T-cell (primary cell): Measurements from ENCODE around the gene TARBP1. TPM values are rescaled to one million over a fixed set of nuclear protein-coding genes. Genes with fewer than 3 reads are reported as not detected.

Source experiments
- ATAC-seq, 4 experiments: fragments of 200-7000 bp in 3 of 4; fragments of 150-1000 bp in 1 of 4; cut with Tn5 transposase; replicated peaks in 1 of 4; 1 replicate in 3 of 4; 2 replicates in 1 of 4; pipeline ENCODE4 v1.10.0; 2021; ENCODE audit warnings: moderate library complexity in 3 of 4, mild to moderate bottlenecking in 2 of 4, moderate number of reproducible peaks in 1 of 4
- CTCF ChIA-PET, 2 donors: fragments of 300-600 bp; sonication (Branson Sonifier 250); formaldehyde crosslinking; loops; one replicate each; lab custom pipeline; 2022; ENCODE audit warnings: antibody characterized with exemption in 2 of 2; lab: Charles Lee
- POLR2A ChIA-PET, 2 donors: fragments of 300-600 bp; sonication (Branson Sonifier 250); formaldehyde crosslinking; loops; one replicate each; lab custom pipeline; 2022; ENCODE audit warnings: antibody characterized with exemption in 2 of 2; lab: Charles Lee
- DNase-seq, 35 experiments: peaks; one replicate each; pipeline versions ENCODE4 v3.0.0 to v3.0.0-alpha.2; 2013 to 2023
- H3K27ac ChIP-seq: one replicate; pipeline ENCODE4 v1.5.1; 2013; ENCODE audit warnings: low read length
- H3K27me3 ChIP-seq, 2 experiments: replicated peaks in 1 of 2; 1 replicate in 1 of 2; 2 replicates in 1 of 2; pipeline versions ENCODE4 v1.6.1 to v1.7.0; 2013; ENCODE audit warnings: low read length in 1 of 2, mixed read lengths in 1 of 2; ENCODE audit not compliant: control insufficient read depth in 2 of 2, insufficient read depth in 2 of 2; ENCODE audit errors: extremely low read depth in 1 of 2
- H3K36me3 ChIP-seq, 2 donors: 1 replicate in 1 of 2; 2 replicates in 1 of 2; pipeline versions ENCODE4 v1.6.1 to v1.7.0; 2013; ENCODE audit warnings: low read length in 1 of 2; ENCODE audit not compliant: control insufficient read depth in 2 of 2, insufficient read depth in 1 of 2; ENCODE audit errors: extremely low read depth in 1 of 2
- H3K4me1 ChIP-seq, 2 experiments: 1 replicate in 1 of 2; 2 replicates in 1 of 2; pipeline versions ENCODE4 v1.6.1 to v1.7.0; 2013; ENCODE audit warnings: low read length in 2 of 2, mixed read lengths in 1 of 2; ENCODE audit not compliant: insufficient read depth in 2 of 2, control insufficient read depth in 1 of 2; ENCODE audit errors: extremely low read depth in 1 of 2
- H3K4me3 ChIP-seq, 2 donors: 1 replicate in 1 of 2; 2 replicates in 1 of 2; pipeline versions ENCODE4 v1.5.1 to v1.7.0; 2013; ENCODE audit warnings: mild to moderate bottlenecking in 2 of 2, low read length in 1 of 2, moderate library complexity in 1 of 2; ENCODE audit not compliant: control insufficient read depth in 1 of 2; ENCODE audit errors: extremely low read depth in 1 of 2
- H3K9me3 ChIP-seq: 2 replicates; pipeline ENCODE4 v1.7.0; 2013
- H3K27ac Mint-ChIP-seq, 2 donors: one replicate each; pipeline ENCODE4 v1.8.0; 2020 to 2021; ENCODE audit warnings: mild to moderate bottlenecking in 2 of 2, mixed read lengths in 2 of 2
- H3K27me3 Mint-ChIP-seq, 2 donors: one replicate each; pipeline ENCODE4 v1.8.0; 2021 to 2022; ENCODE audit warnings: mixed read lengths in 2 of 2
- H3K36me3 Mint-ChIP-seq: one replicate; pipeline ENCODE4 v1.8.0; 2021; ENCODE audit warnings: mixed read lengths
- H3K4me1 Mint-ChIP-seq, 3 donors: one replicate each; pipeline ENCODE4 v1.8.0; 2020 to 2022; ENCODE audit warnings: mixed read lengths in 3 of 3, mild to moderate bottlenecking in 1 of 3
- H3K4me3 Mint-ChIP-seq, 3 donors: one replicate each; pipeline ENCODE4 v1.8.0; 2020 to 2022; ENCODE audit warnings: mild to moderate bottlenecking in 3 of 3, mixed read lengths in 3 of 3, moderate library complexity in 3 of 3
- H3K9me3 Mint-ChIP-seq, 3 donors: one replicate each; pipeline ENCODE4 v1.8.0; 2020 to 2022; ENCODE audit warnings: mixed read lengths in 3 of 3
- WGBS: methylation state at CpG from one replicate; pipeline ENCODE4 v1.1.5; 2013; ENCODE audit warnings: missing lambda C conversion rate; ENCODE audit not compliant: insufficient coverage; 5-methylcytosine and 5-hydroxymethylcytosine counted together
- total RNA-seq, 35 experiments: library from RNA in 6 of 35; stranded (reverse) in 6 of 35; fragments of 120-200 nt in 1 of 35; gene quantifications; one replicate each; pipeline versions ENCODE4 v1.2.1 to v1.2.4 and lab custom pipeline; 2013 to 2026

TARBP1 gene
- total RNA-seq, 5 donors from 2014 or later (not counting 1 experiment from before 2014, with no cell fraction given): 33.9 to 60.7 (median 40.6) TPM

DNA sequence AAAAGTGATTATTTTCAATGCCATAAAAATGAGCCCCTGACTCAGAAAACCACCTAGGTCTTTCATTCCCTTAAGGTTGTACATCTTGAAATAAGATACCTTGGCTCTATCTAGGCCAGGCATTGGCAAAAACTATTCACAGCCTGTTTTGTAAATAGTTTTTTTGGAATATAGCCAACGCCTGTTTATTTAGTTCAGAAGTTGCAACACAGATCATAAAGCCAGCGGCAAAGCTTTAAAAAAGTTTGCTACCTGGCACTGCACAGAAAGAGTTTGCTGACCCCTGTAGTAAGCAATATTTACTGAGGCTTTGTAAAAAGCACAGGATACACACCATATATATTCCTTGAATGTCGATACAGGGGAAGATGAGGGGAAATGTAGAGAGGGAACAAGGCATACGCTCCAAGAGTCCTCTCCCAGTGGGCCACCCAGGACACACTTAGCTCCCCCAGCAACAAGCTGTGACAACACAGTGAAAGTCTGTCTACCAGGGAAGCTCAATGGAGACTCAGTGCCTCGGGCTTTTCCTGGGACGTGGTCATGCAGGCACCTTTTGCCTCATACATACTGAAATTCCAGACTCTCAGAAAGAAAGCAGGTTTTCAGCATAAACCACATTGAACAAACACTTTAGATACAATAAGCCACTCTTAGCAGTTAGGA is 20.5 kb downstream of the TARBP1 start:
- no peak overlapping the region for H3K4me3 Mint-ChIP-seq
- no peaks in the 10 kb centered on the region for H3K27me3 ChIP-seq
- no peak overlapping the region for H3K27ac Mint-ChIP-seq
- CTCF ChIA-PET: no interaction called here
- ATAC-seq (no peak), DNase-seq (no peak)
- H3K27me3 Mint-ChIP-seq: no peaks in the 10 kb centered on the region
- no peaks in the 10 kb centered on the region for H3K9me3 Mint-ChIP-seq
- peaks cover 42% of the 10 kb centered on the region for H3K36me3 Mint-ChIP-seq
- H3K4me1 ChIP-seq: no peaks in the 10 kb centered on the region
- H3K27ac ChIP-seq: no peak overlapping the region
- H3K4me3 ChIP-seq: no peak overlapping the region
- H3K4me1 Mint-ChIP-seq: no peaks in the 10 kb centered on the region
- H3K9me3 ChIP-seq: no peaks in the 10 kb centered on the region
- peaks cover 0 to 26% of the 10 kb centered on the region in 2 donors for H3K36me3 ChIP-seq
- 80% methylated on average over 1 of the region's 6 CpGs for WGBS
- POLR2A ChIA-PET: interaction anchor here in 1 of 2 donors (0.6 to 1.0 kb wide), 2 partner anchors 22 to 60 kb away, joined by 3 to 4 read pairs; no protein-coding TSS in a partner anchor

DNA sequence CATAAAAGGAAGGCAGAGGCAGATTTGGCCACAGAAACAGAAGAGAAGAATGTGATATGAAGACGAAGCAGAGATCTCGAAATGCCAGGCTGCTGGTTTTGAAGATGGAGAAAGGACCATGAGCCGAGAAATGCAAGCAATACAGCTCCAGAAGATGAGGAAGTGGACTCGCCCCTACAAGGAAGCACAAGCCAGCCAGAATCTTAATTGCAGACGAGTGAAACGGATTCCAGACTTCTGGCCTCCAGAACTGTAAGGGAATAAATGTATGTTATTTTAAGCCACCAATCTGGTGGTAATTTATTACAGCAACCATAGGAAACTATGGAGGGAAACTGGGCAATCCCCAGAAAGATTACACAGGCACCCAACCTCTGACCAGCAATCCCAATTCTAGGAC is 24.1 kb downstream of the TARBP1 start:
- WGBS: 97% methylated on average over 5 of the region's 6 CpGs
- ChIA-PET CTCF (no interaction called here), POLR2A (no interaction called here)
- peaks cover 0 to 24% of the 10 kb centered on the region in 2 donors for H3K36me3 ChIP-seq
- no peaks in the 10 kb centered on the region for H3K4me1 Mint-ChIP-seq
- H3K4me1 ChIP-seq: no peaks in the 10 kb centered on the region
- no peak for ATAC-seq
- H3K27me3 Mint-ChIP-seq: no peaks in the 10 kb centered on the region
- no peaks in the 10 kb centered on the region for H3K9me3 Mint-ChIP-seq
- H3K9me3 ChIP-seq: no peaks in the 10 kb centered on the region
- no peak overlapping the region for H3K27ac ChIP-seq
- H3K36me3 Mint-ChIP-seq: peaks cover 36% of the 10 kb centered on the region
- no peak for DNase-seq
- no peak overlapping the region for H3K4me3 ChIP-seq
- H3K27me3 ChIP-seq: no peaks in the 10 kb centered on the region
- no peak overlapping the region for H3K27ac Mint-ChIP-seq
- H3K4me3 Mint-ChIP-seq: no peak overlapping the region

DNA sequence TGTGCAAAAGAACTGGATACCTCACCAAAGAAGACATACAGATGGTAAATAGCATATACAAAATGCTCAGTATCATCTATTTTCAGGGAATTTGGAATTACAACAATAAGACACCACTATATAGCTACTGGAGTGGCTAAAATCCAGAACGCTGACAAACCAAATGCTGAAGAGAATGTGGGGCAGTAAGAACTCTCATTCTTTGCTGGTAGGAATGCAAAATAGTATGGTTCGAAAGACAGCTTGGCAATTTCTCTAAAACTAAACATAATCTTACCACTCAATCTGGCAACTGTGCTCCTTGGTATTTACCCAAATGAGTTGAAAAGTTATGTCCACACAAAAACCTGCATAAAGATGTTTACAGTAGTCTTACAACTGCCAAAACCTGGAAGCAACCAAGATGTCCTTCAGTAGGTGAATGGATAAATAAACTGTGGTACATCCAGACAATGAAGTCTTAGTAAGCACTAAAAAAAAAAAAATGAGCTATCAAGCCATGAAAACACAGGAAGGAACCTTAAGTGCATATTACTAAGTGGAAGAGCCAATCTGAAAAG is 26.5 kb downstream of the TARBP1 start:
- no peak overlapping the region for H3K27ac Mint-ChIP-seq
- no peak for ATAC-seq
- CTCF ChIA-PET: no interaction called here

DNA sequence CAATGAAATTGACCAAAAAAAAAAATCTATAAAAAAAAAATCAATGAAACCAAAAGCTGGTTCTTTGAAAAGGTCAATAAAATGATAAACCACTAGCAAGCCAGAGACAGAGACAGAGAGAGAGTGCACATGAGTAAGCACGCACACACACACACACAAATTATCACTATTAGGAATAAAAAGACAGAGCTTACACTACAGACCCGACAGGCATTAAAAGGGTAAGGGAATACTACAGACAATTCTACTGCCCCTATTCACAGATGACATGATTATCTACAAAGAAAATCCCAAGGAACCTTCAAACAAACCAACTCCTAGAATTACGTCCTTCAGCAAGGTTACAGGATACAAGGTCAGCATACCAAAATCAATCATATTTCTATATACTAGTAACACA is 38.6 kb downstream of the TARBP1 start:
- no peak for ATAC-seq
- Mint-ChIP-seq H3K27ac (no peak overlapping the region), H3K9me3 (peaks cover 4 to 9% (median 6%) of the 10 kb centered on the region in 3 donors), H3K4me1 (peaks cover 0 to 2% (median 0%) of the 10 kb centered on the region in 3 donors), H3K27me3 (no peaks in the 10 kb centered on the region), H3K36me3 (peaks cover 80% of the 10 kb centered on the region), H3K4me3 (no peak overlapping the region)
- CTCF ChIA-PET: no interaction called here
- no peak overlapping the region for H3K27ac ChIP-seq
- no peaks in the 10 kb centered on the region for H3K4me1 ChIP-seq
- no peaks in the 10 kb centered on the region for H3K27me3 ChIP-seq
- WGBS: 100% methylated on average over 2 of the region's 3 CpGs
- H3K4me3 ChIP-seq: no peak overlapping the region
- POLR2A ChIA-PET: interaction anchor here in 1 of 2 donors (0.6 kb wide), 1 partner anchor 28 kb away, joined by 5 read pairs; no protein-coding TSS in a partner anchor
- H3K9me3 ChIP-seq: no peaks in the 10 kb centered on the region
- DNase-seq: no peak
- H3K36me3 ChIP-seq: peaks cover 0 to 30% of the 10 kb centered on the region in 2 donors

More for the DNA sequence above, 26.5 kb downstream of the TARBP1 start:
- no peaks in the 10 kb centered on the region for H3K4me1 ChIP-seq
- H3K27me3 Mint-ChIP-seq: no peaks in the 10 kb centered on the region
- no peak overlapping the region for H3K4me3 ChIP-seq
- H3K9me3 ChIP-seq: no peaks in the 10 kb centered on the region
- no peak overlapping the region for H3K27ac ChIP-seq
- peaks cover 0 to 27% of the 10 kb centered on the region in 2 donors for H3K36me3 ChIP-seq
- WGBS: no CpG with 5 or more reads among the region's 2 CpGs
- POLR2A ChIA-PET: no interaction called here
- H3K9me3 Mint-ChIP-seq: no peaks in the 10 kb centered on the region
- H3K4me3 Mint-ChIP-seq: no peak overlapping the region
- H3K27me3 ChIP-seq: no peaks in the 10 kb centered on the region
- no peaks in the 10 kb centered on the region for H3K4me1 Mint-ChIP-seq
- no peak for DNase-seq
- peaks cover 49% of the 10 kb centered on the region for H3K36me3 Mint-ChIP-seq

DNA sequence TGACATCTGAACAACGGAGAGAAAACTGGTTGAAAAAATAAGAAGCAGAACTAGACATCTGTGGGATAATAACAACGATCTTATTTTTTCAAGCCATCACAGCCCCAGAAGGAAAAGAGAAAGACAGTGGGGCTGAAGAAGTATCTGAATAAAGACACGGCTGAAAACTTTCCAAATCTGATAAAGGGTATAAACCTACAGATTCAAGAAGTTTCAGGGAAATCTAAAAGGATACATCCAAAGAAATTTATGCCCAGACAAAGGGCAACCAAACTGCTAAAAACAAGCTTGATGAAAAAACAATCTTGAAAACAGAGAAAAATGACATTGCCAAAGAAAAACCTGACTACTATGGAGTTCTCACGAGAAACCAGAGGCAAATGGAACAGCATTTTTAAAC is 40.4 kb downstream of the TARBP1 start:
- ChIA-PET POLR2A (no interaction called here), CTCF (interaction anchor here in 1 of 2 donors (0.7 kb wide), 1 partner anchor 342 kb away, joined by 3 read pairs; no protein-coding TSS in a partner anchor)
- Histone ChIP-seq H3K27ac (no peak overlapping the region), H3K27me3 (no peaks in the 10 kb centered on the region), H3K4me1 (no peaks in the 10 kb centered on the region), H3K9me3 (no peaks in the 10 kb centered on the region), H3K36me3 (peaks cover 0 to 25% of the 10 kb centered on the region in 2 donors), H3K4me3 (no peak overlapping the region)
- H3K27ac Mint-ChIP-seq: no peak overlapping the region
- no peak overlapping the region for H3K4me3 Mint-ChIP-seq
- H3K4me1 Mint-ChIP-seq: peaks cover 0 to 2% (median 0%) of the 10 kb centered on the region in 3 donors
- DNase-seq (no peak), ATAC-seq (no peak)
- H3K27me3 Mint-ChIP-seq: no peaks in the 10 kb centered on the region
- H3K9me3 Mint-ChIP-seq: peaks cover 4 to 9% (median 6%) of the 10 kb centered on the region in 3 donors
- peaks cover 77% of the 10 kb centered on the region for H3K36me3 Mint-ChIP-seq
- WGBS: no CpG with 5 or more reads among the region's 4 CpGs

DNA sequence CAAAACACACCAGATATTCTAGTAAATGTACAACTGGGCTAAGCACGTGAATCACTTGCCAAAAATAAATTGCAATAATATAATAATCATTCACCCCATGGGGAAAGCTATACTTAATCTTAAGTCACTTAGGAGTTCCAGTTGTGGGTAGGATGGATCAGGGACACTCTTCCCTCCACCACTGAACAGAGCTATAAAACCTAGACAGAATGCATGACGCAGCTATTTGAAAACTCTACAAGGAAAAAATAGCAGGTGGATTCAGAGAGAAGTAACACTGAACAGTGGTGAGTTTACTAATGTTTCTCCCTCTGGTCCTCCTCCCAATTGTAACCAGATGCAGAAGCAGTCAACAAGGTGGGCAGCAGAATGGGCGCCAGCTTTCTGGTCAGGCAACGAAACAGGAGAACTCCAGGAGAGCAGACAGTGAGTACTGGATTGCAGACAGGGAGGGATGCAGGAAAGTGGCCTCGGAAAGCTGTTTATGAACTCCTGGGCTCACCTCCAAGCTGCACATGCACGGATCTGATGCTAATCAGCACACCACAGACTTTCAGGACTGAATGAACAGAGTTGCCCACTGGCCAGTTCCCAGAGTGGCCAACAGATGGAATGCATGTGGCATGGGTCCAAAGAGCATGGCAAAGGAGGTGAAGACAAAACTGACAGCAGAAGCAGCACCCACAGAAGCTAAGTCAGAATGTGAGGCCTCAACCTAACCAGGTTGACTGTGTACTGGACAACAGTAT is 41.4 kb downstream of the TARBP1 start:
- Mint-ChIP-seq H3K4me3 (no peak overlapping the region), H3K4me1 (peaks cover 0 to 2% (median 0%) of the 10 kb centered on the region in 3 donors), H3K27ac (no peak overlapping the region), H3K9me3 (peaks cover 4 to 9% (median 6%) of the 10 kb centered on the region in 3 donors), H3K27me3 (no peaks in the 10 kb centered on the region), H3K36me3 (peaks cover 74% of the 10 kb centered on the region)
- no peaks in the 10 kb centered on the region for H3K9me3 ChIP-seq
- DNase-seq (no peak), ATAC-seq (no peak)
- peaks cover 0 to 30% of the 10 kb centered on the region in 2 donors for H3K36me3 ChIP-seq
- H3K27ac ChIP-seq: no peak overlapping the region
- WGBS: 96% methylated on average over 4 of the region's 6 CpGs
- no peak overlapping the region for H3K4me3 ChIP-seq
- no peaks in the 10 kb centered on the region for H3K4me1 ChIP-seq
- ChIA-PET CTCF (interaction anchor here in 1 of 2 donors (0.7 kb wide), 1 partner anchor 343 kb away, joined by 3 read pairs; no protein-coding TSS in a partner anchor), POLR2A (no interaction called here)
- H3K27me3 ChIP-seq: no peaks in the 10 kb centered on the region
